ENCODE measurements around the gene GREM1. TPM values are rescaled to one million over a fixed set of nuclear protein-coding genes. Genes with fewer than 3 reads are reported as not detected.

GREM1 gene
- total and polyA plus RNA-seq, 2 donors (not counting 3 experiments of a cell fraction or from before 2014, with no cell fraction given): not detected

DNA sequence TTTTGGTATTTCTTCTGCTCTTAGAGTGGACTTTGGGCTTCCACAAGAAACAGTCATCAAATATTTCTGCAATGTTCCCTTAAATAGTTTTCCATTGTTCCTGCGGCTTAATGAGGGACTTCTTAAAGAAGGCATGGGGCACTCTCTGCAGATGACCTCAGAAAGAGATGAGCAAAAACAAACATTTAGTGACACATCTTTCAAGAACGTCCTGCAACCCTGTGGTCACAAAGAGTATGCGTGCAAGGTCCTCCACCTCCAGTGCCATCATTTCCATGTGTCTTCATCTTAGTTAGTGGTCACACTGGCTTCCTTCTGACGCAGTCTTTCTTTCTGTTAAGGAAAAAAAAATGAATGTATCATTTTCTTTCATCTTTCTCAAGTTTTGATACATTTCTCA, 56.2 kb downstream of the GREM1 start:
- H3K36me3 ChIP-seq (ENCODE audit: control insufficient read depth in 2 of 2, extremely low read depth in 1 of 2, insufficient read depth in 2 of 2, low read length in 2 of 2): no peaks in the 10 kb centered on the region
- dilution Hi-C loops (cut with MboI; ENCODE audit: extremely low pct_ligation_motif_present, low sequenced_read_pairs): no loop called here

GRCh38 chr15:32775103-32775502, 57.3 kb downstream of the GREM1 start:
- no peak for FAIRE-seq
- Histone ChIP-seq H3K4me1 (ENCODE audit: control insufficient read depth, extremely low read depth, insufficient read depth, low read length) (no peaks in the 10 kb centered on the region), H3K9me1 (replicated peaks; ENCODE audit: control insufficient read depth, extremely low read depth, insufficient read depth, low read length) (no peaks in the 10 kb centered on the region), H4K20me1 (replicated peaks; ENCODE audit: control insufficient read depth, extremely low read depth, insufficient read depth, low read length) (no peaks in the 10 kb centered on the region), H3K9ac (replicated peaks; ENCODE audit: extremely low read depth, insufficient read depth, low read length) (no peak overlapping the region), H3K27me3 (ENCODE audit: control insufficient read depth in 2 of 2, insufficient read depth in 2 of 2, low read length in 2 of 2) (peaks cover 0 to 2% of the 10 kb centered on the region in 2 experiments), H3K4me2 (ENCODE audit: insufficient read depth, low read length) (no peak overlapping the region), H3K36me3 (ENCODE audit: control insufficient read depth in 2 of 2, extremely low read depth in 1 of 2, insufficient read depth in 2 of 2, low read length in 2 of 2) (no peaks in the 10 kb centered on the region), H2AFZ (ENCODE audit: low read depth, low read length) (no peak overlapping the region), H3K79me2 (ENCODE audit: control insufficient read depth, insufficient read depth, low read length) (no peaks in the 10 kb centered on the region), H3K27ac (ENCODE audit: insufficient read depth, low read depth, low read length) (no peak overlapping the region), H3K9me3 (replicated peaks; ENCODE audit: control insufficient read depth, insufficient read depth, low read length) (no peaks in the 10 kb centered on the region), H3K4me3 (replicated peaks in 1 of 3; ENCODE audit: insufficient read depth in 1 of 3, low read depth in 1 of 3, low read length in 3 of 3) (no peak overlapping the region)
- no peak for TF ChIP-seq MYC (IDR thresholded peaks at IDR 0.05; ENCODE audit: low read depth, low read length)
- TF ChIP-seq POLR2A (IDR thresholded peaks at IDR 0.05; ENCODE audit: low read depth, low read length): no peak
- TF ChIP-seq, protein P1, sequence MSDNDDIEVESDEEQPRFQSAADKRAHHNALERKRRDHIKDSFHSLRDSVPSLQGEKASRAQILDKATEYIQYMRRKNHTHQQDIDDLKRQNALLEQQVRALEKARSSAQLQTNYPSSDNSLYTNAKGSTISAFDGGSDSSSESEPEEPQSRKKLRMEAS (IDR thresholded peaks at IDR 0.05; ENCODE audit: insufficient read depth, insufficient read length): no peak
- no peak for TF ChIP-seq POLR2AphosphoS5 (IDR thresholded peaks at IDR 0.05; ENCODE audit: insufficient read depth, low read depth, low read length)
- TF ChIP-seq, protein P2, sequence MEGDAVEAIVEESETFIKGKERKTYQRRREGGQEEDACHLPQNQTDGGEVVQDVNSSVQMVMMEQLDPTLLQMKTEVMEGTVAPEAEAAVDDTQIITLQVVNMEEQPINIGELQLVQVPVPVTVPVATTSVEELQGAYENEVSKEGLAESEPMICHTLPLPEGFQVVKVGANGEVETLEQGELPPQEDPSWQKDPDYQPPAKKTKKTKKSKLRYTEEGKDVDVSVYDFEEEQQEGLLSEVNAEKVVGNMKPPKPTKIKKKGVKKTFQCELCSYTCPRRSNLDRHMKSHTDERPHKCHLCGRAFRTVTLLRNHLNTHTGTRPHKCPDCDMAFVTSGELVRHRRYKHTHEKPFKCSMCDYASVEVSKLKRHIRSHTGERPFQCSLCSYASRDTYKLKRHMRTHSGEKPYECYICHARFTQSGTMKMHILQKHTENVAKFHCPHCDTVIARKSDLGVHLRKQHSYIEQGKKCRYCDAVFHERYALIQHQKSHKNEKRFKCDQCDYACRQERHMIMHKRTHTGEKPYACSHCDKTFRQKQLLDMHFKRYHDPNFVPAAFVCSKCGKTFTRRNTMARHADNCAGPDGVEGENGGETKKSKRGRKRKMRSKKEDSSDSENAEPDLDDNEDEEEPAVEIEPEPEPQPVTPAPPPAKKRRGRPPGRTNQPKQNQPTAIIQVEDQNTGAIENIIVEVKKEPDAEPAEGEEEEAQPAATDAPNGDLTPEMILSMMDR (IDR thresholded peaks at IDR 0.05; ENCODE audit: extremely low read depth in 1 of 2, insufficient read depth in 1 of 2, low read depth in 1 of 2, low read length in 2 of 2): no peak
- TF ChIP-seq JUN (IDR thresholded peaks at IDR 0.05; ENCODE audit: borderline replicate concordance, insufficient read depth, insufficient read length, low read depth): no peak
- no peak for TF ChIP-seq FOS (IDR thresholded peaks at IDR 0.05; ENCODE audit: borderline replicate concordance, insufficient read depth, low read length)
- TF ChIP-seq GATA2 (IDR thresholded peaks at IDR 0.05; ENCODE audit: insufficient read depth, insufficient read length, low read depth, low read length): no peak
- TF ChIP-seq EZH2 (IDR thresholded peaks at IDR 0.05; ENCODE audit: borderline replicate concordance, low read depth, low read length, severe bottlenecking): no peak
- BruUV-seq (replicated peaks): no TSS peak
- intact Hi-C loops (cut with micrococcal nuclease): no loop called here
- ChIA-PET CTCF (interaction anchor here (1.0 to 1.4 kb wide), 2 partner anchors 8 to 161 kb away, joined by 3 to 4 read pairs; no protein-coding TSS in a partner anchor), POLR2A (no interaction called here)
- dilution Hi-C loops (cut with MboI; ENCODE audit: extremely low pct_ligation_motif_present, low sequenced_read_pairs): no loop called here
- no peak for DNase-seq (ENCODE audit: low read depth, low spot score)

More for the DNA sequence above, 56.2 kb downstream of the GREM1 start:
- BruUV-seq (replicated peaks): no TSS peak
- Histone ChIP-seq H4K20me1 (replicated peaks; ENCODE audit: control insufficient read depth, extremely low read depth, insufficient read depth, low read length) (no peaks in the 10 kb centered on the region), H2AFZ (ENCODE audit: low read depth, low read length) (no peak overlapping the region), H3K9me3 (replicated peaks; ENCODE audit: control insufficient read depth, insufficient read depth, low read length) (no peaks in the 10 kb centered on the region), H3K9ac (replicated peaks; ENCODE audit: extremely low read depth, insufficient read depth, low read length) (no peak overlapping the region), H3K9me1 (replicated peaks; ENCODE audit: control insufficient read depth, extremely low read depth, insufficient read depth, low read length) (no peaks in the 10 kb centered on the region), H3K4me3 (replicated peaks in 1 of 3; ENCODE audit: insufficient read depth in 1 of 3, low read depth in 1 of 3, low read length in 3 of 3) (no peak overlapping the region), H3K4me2 (ENCODE audit: insufficient read depth, low read length) (no peak overlapping the region), H3K27ac (ENCODE audit: insufficient read depth, low read depth, low read length) (no peak overlapping the region), H3K27me3 (ENCODE audit: control insufficient read depth in 2 of 2, insufficient read depth in 2 of 2, low read length in 2 of 2) (peaks cover 0 to 5% of the 10 kb centered on the region in 2 experiments), H3K79me2 (ENCODE audit: control insufficient read depth, insufficient read depth, low read length) (no peaks in the 10 kb centered on the region), H3K4me1 (ENCODE audit: control insufficient read depth, extremely low read depth, insufficient read depth, low read length) (no peaks in the 10 kb centered on the region)
- FAIRE-seq: no peak
- POLR2A ChIA-PET: no interaction called here
- no peak for TF ChIP-seq FOS (IDR thresholded peaks at IDR 0.05; ENCODE audit: borderline replicate concordance, insufficient read depth, low read length)
- TF ChIP-seq MYC (IDR thresholded peaks at IDR 0.05; ENCODE audit: low read depth, low read length): no peak
- TF ChIP-seq, protein P1 (IDR thresholded peaks at IDR 0.05; ENCODE audit: insufficient read depth, insufficient read length): no peak
- intact Hi-C loops (cut with micrococcal nuclease): no loop called here
- CTCF ChIA-PET: interaction anchor here (1.3 kb wide), 1 partner anchor 111 kb away, joined by 3 read pairs; no protein-coding TSS in a partner anchor
- no peak for DNase-seq (ENCODE audit: low read depth, low spot score)

Measured in endothelial cell of umbilical vein (primary cell).